Left ventricle myocardium inferior (tissue), 1 donor: ENCODE results near the gene PSMG4. TPM values are rescaled to one million over a fixed set of nuclear protein-coding genes. Genes with fewer than 3 reads are reported as not detected.

Source experiments
- DNase-seq: peaks from one replicate; pipeline ENCODE4 v3.0.0-alpha.2; 2020
- H3K27ac ChIP-seq: fragments of 200-600 bp; replicated peaks from 2 replicates; pipeline ENCODE4 v1.8.0; 2021
- H3K27me3 ChIP-seq: fragments of 200-600 bp; 2 replicates; pipeline ENCODE4 v1.8.0; 2021; ENCODE audit warnings: low read depth
- H3K36me3 ChIP-seq: fragments of 200-600 bp; 2 replicates; pipeline ENCODE4 v1.8.0; 2021
- H3K4me1 ChIP-seq: fragments of 200-600 bp; 2 replicates; pipeline ENCODE4 v1.8.0; 2021
- H3K4me3 ChIP-seq: fragments of 200-600 bp; 2 replicates; pipeline ENCODE4 v1.8.0; 2021; ENCODE audit warnings: mild to moderate bottlenecking, moderate library complexity
- H3K9me3 ChIP-seq: fragments of 200-600 bp; replicated peaks from 2 replicates; pipeline ENCODE4 v1.8.0; 2021
- CTCF ChIP-seq: fragments of 200-600 bp; IDR thresholded peaks from 2 replicates; pipeline ENCODE4 v1.8.0; 2021; ENCODE audit warnings: antibody characterized with exemption, mild to moderate bottlenecking, borderline replicate concordance
- intact Hi-C: fragments of 100-400 bp; cut with micrococcal nuclease; formaldehyde crosslinking; loops from one replicate; pipeline ENCODE4 v1.11.0; 2022
- total RNA-seq: library from RNA; stranded (reverse); fragmentation: NEBNext Ultra II Directional; extraction: Animal tissue kit (Norgen Biotek cat#: 25700); gene quantifications from one replicate; pipeline ENCODE4 v1.2.1, GENCODE V29; 2021
- donor health status: DM: no; HTN: yes; CAD: no; lungs with severe emphysema.

Gene PSMG4
- total RNA-seq, 1 donor from 2014 or later = 11.2 TPM

GRCh38 chr6:3261921-3262320 is 3.2 kb downstream of the PSMG4 start:
- intact Hi-C loops = no loop called here
- no peak overlapping the region for H3K27ac ChIP-seq
- no peaks in the 10 kb centered on the region for H3K9me3 ChIP-seq
- no peak for DNase-seq
- TF ChIP-seq CTCF = no peak
- no peak overlapping the region for H3K4me3 ChIP-seq
- peaks cover 60% of the 10 kb centered on the region for H3K4me1 ChIP-seq
- peaks cover 18% of the 10 kb centered on the region for H3K36me3 ChIP-seq
- no peaks in the 10 kb centered on the region for H3K27me3 ChIP-seq

- no peak for DNase-seq
- no peaks in the 10 kb centered on the region for H3K27me3 ChIP-seq
- no peak for TF ChIP-seq CTCF
- peaks cover 59% of the 10 kb centered on the region for H3K4me1 ChIP-seq
- intact Hi-C loops = no loop called here
- H3K27ac ChIP-seq = no peak overlapping the region
- H3K36me3 ChIP-seq = peaks cover 23% of the 10 kb centered on the region
- H3K4me3 ChIP-seq = no peak overlapping the region
- H3K9me3 ChIP-seq = no peaks in the 10 kb centered on the region
Measured at GRCh38 chr6:3263096-3263495, 4.3 kb downstream of the PSMG4 start.

- no peak for TF ChIP-seq CTCF
- no peak overlapping the region for H3K4me3 ChIP-seq
- no peaks in the 10 kb centered on the region for H3K9me3 ChIP-seq
- intact Hi-C loops = no loop called here
- H3K36me3 ChIP-seq = peaks cover 30% of the 10 kb centered on the region
- H3K4me1 ChIP-seq = peaks cover 48% of the 10 kb centered on the region
- DNase-seq = no peak
- H3K27ac ChIP-seq = no peak overlapping the region
- H3K27me3 ChIP-seq = no peaks in the 10 kb centered on the region
Measured at GRCh38 chr6:3264356-3264755, 5.6 kb downstream of the PSMG4 start.

GRCh38 chr6:3265671-3266070 is 6.9 kb downstream of the PSMG4 start:
- no peak for DNase-seq
- TF ChIP-seq CTCF = no peak
- Histone ChIP-seq H3K27ac (no peak overlapping the region), H3K9me3 (no peaks in the 10 kb centered on the region), H3K4me3 (no peak overlapping the region), H3K36me3 (peaks cover 41% of the 10 kb centered on the region), H3K27me3 (no peaks in the 10 kb centered on the region), H3K4me1 (peaks cover 35% of the 10 kb centered on the region)
- intact Hi-C loops = no loop called here

GRCh38 chr6:3266170-3266569 is 7.4 kb downstream of the PSMG4 start:
- TF ChIP-seq CTCF = no peak
- intact Hi-C loops = no loop called here
- Histone ChIP-seq H3K4me1 (peaks cover 30% of the 10 kb centered on the region), H3K36me3 (peaks cover 46% of the 10 kb centered on the region), H3K4me3 (no peak overlapping the region), H3K27ac (no peak overlapping the region), H3K27me3 (no peaks in the 10 kb centered on the region), H3K9me3 (no peaks in the 10 kb centered on the region)
- DNase-seq = no peak

GRCh38 chr6:3267162-3267561 is 8.4 kb downstream of the PSMG4 start:
- no peak for TF ChIP-seq CTCF
- DNase-seq = no peak
- Histone ChIP-seq H3K9me3 (no peaks in the 10 kb centered on the region), H3K4me1 (peaks cover 21% of the 10 kb centered on the region), H3K36me3 (peaks cover 56% of the 10 kb centered on the region), H3K4me3 (no peak overlapping the region), H3K27ac (no peak overlapping the region), H3K27me3 (no peaks in the 10 kb centered on the region)
- intact Hi-C loops = no loop called here
